Caco-2 (cell line): ENCODE measurements around the gene DNAH1. TPM values are rescaled to one million over a fixed set of nuclear protein-coding genes. Genes with fewer than 3 reads are reported as not detected.
"Not testable (repeated sequence)": the region's sequence is repeated elsewhere in the genome, so short reads cannot be mapped to it uniquely, and the experiment has no call there.

Experiments
- BruUV-seq: library from RNA; stranded (reverse); fragments of 400-500 nt; replicated peaks from 2 replicates; lab custom pipeline; 2021; lab: Mats Ljungman, UMichigan
- CTCF ChIA-PET: fragments of 300-600 bp; sonication (Branson Sonifier 250); formaldehyde crosslinking; loops from one replicate; lab custom pipeline; 2022; ENCODE audit warnings: antibody characterized with exemption; lab: Charles Lee
- POLR2A ChIA-PET: fragments of 300-600 bp; sonication (Branson Sonifier 250); formaldehyde crosslinking; loops from one replicate; lab custom pipeline; 2022; ENCODE audit warnings: antibody characterized with exemption; lab: Charles Lee
- DNase-seq, 2 experiments: peaks; one replicate each; pipeline versions ENCODE4 v3.0.0 to v3.0.0-alpha.2; 2020 to 2022
- H3K27me3 ChIP-seq: replicated peaks from 2 replicates; pipeline ENCODE4 v1.6.0; 2011; ENCODE audit warnings: low read length; ENCODE audit not compliant: control insufficient read depth, insufficient read depth
- H3K36me3 ChIP-seq: 2 replicates; pipeline ENCODE4 v1.5.1; 2011; ENCODE audit warnings: low read length; ENCODE audit not compliant: control insufficient read depth, insufficient read depth
- H3K4me1 ChIP-seq: fragments of 250-450 bp; sonication (Bioruptor Pico); 2 replicates; pipeline ENCODE4 v1.5.1; 2020; ENCODE audit warnings: mild to moderate bottlenecking
- H3K4me3 ChIP-seq: 2 replicates; pipeline ENCODE4 v1.5.1; 2011; ENCODE audit warnings: low read depth, mild to moderate bottlenecking, control low read depth, low read length
- H3K9me3 ChIP-seq: fragments of 250-450 bp; sonication (Bioruptor Pico); 2 replicates; pipeline ENCODE4 v1.5.1; 2020; ENCODE audit warnings: mild to moderate bottlenecking, moderate library complexity
- H3K27ac Mint-ChIP-seq: one replicate; pipeline ENCODE4 v1.8.0; 2022; ENCODE audit warnings: mixed read lengths; ENCODE audit not compliant: unreplicated experiment
- H3K27me3 Mint-ChIP-seq: one replicate; pipeline ENCODE4 v1.8.0; 2022; ENCODE audit warnings: mixed read lengths; ENCODE audit not compliant: insufficient read depth, unreplicated experiment
- H3K36me3 Mint-ChIP-seq: one replicate; pipeline ENCODE4 v1.8.0; 2022; ENCODE audit warnings: mild to moderate bottlenecking, mixed read lengths; ENCODE audit not compliant: insufficient read depth, unreplicated experiment
- H3K4me1 Mint-ChIP-seq: one replicate; pipeline ENCODE4 v1.8.0; 2022; ENCODE audit warnings: low read depth, mixed read lengths; ENCODE audit not compliant: unreplicated experiment
- H3K4me3 Mint-ChIP-seq: one replicate; pipeline ENCODE4 v1.8.0; 2022; ENCODE audit warnings: mild to moderate bottlenecking, moderate library complexity, mixed read lengths; ENCODE audit not compliant: unreplicated experiment
- H3K9me3 Mint-ChIP-seq: one replicate; pipeline ENCODE4 v1.8.0; 2022; ENCODE audit warnings: mixed read lengths; ENCODE audit not compliant: unreplicated experiment
- CTCF ChIP-seq, 2 experiments: fragments of 200-600 bp in 1 of 2; IDR thresholded peaks; 1 replicate in 1 of 2; 2 replicates in 1 of 2; pipeline versions ENCODE4 v1.5.1 to v1.8.0; 2011 to 2022; ENCODE audit warnings: antibody characterized with exemption in 1 of 2, control low read depth in 1 of 2, inconsistent platforms in 1 of 2, low read depth in 1 of 2, low read length in 1 of 2, mild to moderate bottlenecking in 1 of 2, moderate library complexity in 1 of 2; ENCODE audit not compliant: insufficient read depth in 1 of 2, severe bottlenecking in 1 of 2, unreplicated experiment in 1 of 2
- intact Hi-C: fragments of 100-400 bp; cut with micrococcal nuclease; formaldehyde crosslinking; loops from one replicate; pipeline ENCODE4 v1.10.0; 2022; ENCODE audit not compliant: unreplicated experiment
- total RNA-seq: library from RNA; stranded (reverse); gene quantifications from 2 replicates; pipeline ENCODE4 v1.2.3, GENCODE V29; 2022

DNAH1 gene
- total RNA-seq, 1 experiment from 2014 or later: 4.1 TPM

DNA sequence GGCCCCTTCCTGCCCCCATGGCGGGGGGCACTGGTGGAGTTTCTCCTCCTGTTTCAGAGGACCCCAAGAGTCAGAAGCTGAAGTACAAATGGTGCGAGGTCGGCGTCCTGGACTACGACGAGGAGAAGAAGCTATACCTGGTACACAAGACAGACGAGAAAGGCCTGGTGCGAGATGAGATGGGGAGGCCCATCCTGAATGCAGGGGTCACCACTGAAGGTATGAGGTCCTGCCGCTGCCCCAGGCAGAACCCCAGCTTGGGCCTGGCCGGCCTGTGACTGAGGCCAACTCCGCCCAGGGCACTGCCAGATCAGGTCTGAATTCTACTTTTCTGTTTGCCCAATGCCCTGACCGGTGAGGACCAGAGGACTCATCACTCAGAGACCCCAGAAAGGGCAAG, 15.0 kb downstream of the DNAH1 start:
- ChIA-PET POLR2A (no interaction called here), CTCF (no interaction called here)
- no peaks in the 10 kb centered on the region for H3K9me3 Mint-ChIP-seq
- no peak for TF ChIP-seq CTCF (IDR thresholded peaks at IDR 0.05; ENCODE audit: insufficient read depth in 1 of 2, low read depth in 1 of 2, low read length in 1 of 2, severe bottlenecking in 1 of 2, unreplicated experiment in 1 of 2)
- intact Hi-C loops: no loop called here
- no peaks in the 10 kb centered on the region for H3K27me3 ChIP-seq
- H3K27me3 Mint-ChIP-seq: no peaks in the 10 kb centered on the region
- H3K4me3 ChIP-seq: no peak overlapping the region
- H3K36me3 ChIP-seq: no peaks in the 10 kb centered on the region
- H3K4me3 Mint-ChIP-seq: no peak overlapping the region
- no peaks in the 10 kb centered on the region for H3K4me1 ChIP-seq
- no peaks in the 10 kb centered on the region for H3K4me1 Mint-ChIP-seq
- peaks cover 6% of the 10 kb centered on the region for H3K36me3 Mint-ChIP-seq
- BruUV-seq: no TSS peak
- DNase-seq: no peak
- no peaks in the 10 kb centered on the region for H3K9me3 ChIP-seq
- H3K27ac Mint-ChIP-seq: no peak overlapping the region

DNA sequence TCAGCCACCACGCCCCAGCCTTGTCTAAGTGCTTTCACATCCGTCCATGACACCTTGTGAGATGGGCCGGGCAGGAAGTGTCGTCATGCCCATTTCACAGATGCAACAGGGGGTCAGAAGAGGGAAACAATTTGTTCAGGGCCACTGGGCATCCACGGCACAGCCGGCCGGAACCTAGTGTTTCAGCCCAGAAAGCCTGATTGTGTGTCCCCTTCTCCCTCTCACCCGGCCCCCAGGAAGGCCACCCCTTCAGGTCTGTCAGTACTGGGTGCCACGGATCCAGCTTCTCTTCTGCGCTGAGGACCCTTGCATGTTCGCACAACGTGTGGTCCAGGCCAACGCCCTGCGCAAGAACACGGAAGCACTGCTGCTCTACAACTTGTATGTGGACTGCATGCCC, 15.8 kb downstream of the DNAH1 start:
- Mint-ChIP-seq H3K4me3 (no peak overlapping the region), H3K36me3 (peaks cover 6% of the 10 kb centered on the region), H3K9me3 (no peaks in the 10 kb centered on the region), H3K27ac (no peak overlapping the region), H3K4me1 (no peaks in the 10 kb centered on the region), H3K27me3 (no peaks in the 10 kb centered on the region)
- Histone ChIP-seq H3K36me3 (no peaks in the 10 kb centered on the region), H3K4me1 (no peaks in the 10 kb centered on the region), H3K4me3 (no peak overlapping the region), H3K27me3 (no peaks in the 10 kb centered on the region), H3K9me3 (no peaks in the 10 kb centered on the region)
- no peak for DNase-seq
- no peak for TF ChIP-seq CTCF (IDR thresholded peaks at IDR 0.05; ENCODE audit: insufficient read depth in 1 of 2, low read depth in 1 of 2, low read length in 1 of 2, severe bottlenecking in 1 of 2, unreplicated experiment in 1 of 2)
- BruUV-seq: no TSS peak
- intact Hi-C loops: no loop called here
- ChIA-PET CTCF (no interaction called here), POLR2A (no interaction called here)

GRCh38 chr3:52333869-52334557, 17.9 kb downstream of the DNAH1 start:
- BruUV-seq: no TSS peak
- no peaks in the 10 kb centered on the region for H3K9me3 ChIP-seq
- no peak overlapping the region for H3K27ac Mint-ChIP-seq
- intact Hi-C loops: no loop called here
- H3K27me3 Mint-ChIP-seq: no peaks in the 10 kb centered on the region
- DNase-seq: peak in 1 of 2 experiments; percentile 15
- no peaks in the 10 kb centered on the region for H3K4me1 Mint-ChIP-seq
- POLR2A ChIA-PET: no interaction called here
- TF ChIP-seq CTCF (IDR thresholded peaks at IDR 0.05; ENCODE audit: insufficient read depth in 1 of 2, low read depth in 1 of 2, low read length in 1 of 2, severe bottlenecking in 1 of 2, unreplicated experiment in 1 of 2): no peak
- CTCF ChIA-PET: interaction anchor here (1.6 kb wide), 1 partner anchor 44 kb away, joined by 6 read pairs; no protein-coding TSS in a partner anchor
- no peak overlapping the region for H3K4me3 Mint-ChIP-seq
- no peaks in the 10 kb centered on the region for H3K36me3 Mint-ChIP-seq
- H3K36me3 ChIP-seq: no peaks in the 10 kb centered on the region
- H3K9me3 Mint-ChIP-seq: no peaks in the 10 kb centered on the region
- no peaks in the 10 kb centered on the region for H3K4me1 ChIP-seq
- H3K27me3 ChIP-seq: no peaks in the 10 kb centered on the region
- no peak overlapping the region for H3K4me3 ChIP-seq

DNA sequence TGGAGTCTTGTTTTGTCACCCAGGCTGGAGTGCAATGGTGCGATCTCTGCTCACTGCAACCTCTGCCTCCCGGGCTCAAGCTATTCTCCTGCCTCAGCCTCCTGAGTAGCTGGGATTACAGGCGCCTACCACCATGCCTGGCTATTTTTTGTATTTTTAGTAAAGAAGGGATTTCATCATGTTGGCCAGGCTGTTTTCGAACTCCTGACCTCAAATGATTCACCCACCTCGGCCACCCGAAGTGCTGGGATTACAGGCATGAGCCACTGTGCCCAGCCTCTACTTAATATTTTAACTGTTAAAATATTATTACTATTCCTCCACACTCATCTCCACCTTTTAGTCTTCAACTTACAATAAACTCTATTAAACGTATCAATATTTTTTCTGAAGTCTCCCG, 22.0 kb downstream of the DNAH1 start:
- BruUV-seq, H3K9me3 Mint-ChIP-seq, H3K4me3 ChIP-seq, H3K36me3 ChIP-seq, H3K4me1 Mint-ChIP-seq, H3K36me3 Mint-ChIP-seq, H3K4me1 ChIP-seq, H3K27ac Mint-ChIP-seq, H3K27me3 ChIP-seq, H3K27me3 Mint-ChIP-seq, DNase-seq, POLR2A ChIA-PET, H3K9me3 ChIP-seq, H3K4me3 Mint-ChIP-seq: not testable (repeated sequence)
- CTCF ChIA-PET: interaction anchor here (1.2 to 3.0 kb wide), 5 partner anchors 38 to 121 kb away, joined by 3 to 24 read pairs (median 3); no protein-coding TSS in a partner anchor
- intact Hi-C loops: loop anchor here (2.0 kb wide), 2 partner anchors 37 to 99 kb away; partner anchors contain the start of gene TWF2
